Activated CD4-positive, alpha-beta T cell treated with anti-CD3 and anti-CD28 coated beads, Interleukin-10, Interleukin-2, amounts not matched to agents 100 ng/mL and 50 ng/mL, durations not matched to agents 16 hours and 8 hours (primary cell): ENCODE measurements around the gene LYPD5.
A peak's percentile ranks its signal among the peaks of the same experiment; 100 is the strongest.
"Not testable (repeated sequence)": the region's sequence is repeated elsewhere in the genome, so short reads cannot be mapped to it uniquely, and the experiment has no call there.

Source experiments
- DNase-seq: peaks from one replicate; pipeline ENCODE4 v3.0.0-alpha.2; 2020

The LYPD5 gene

GRCh38 chr19:43776286-43776685 is 26.0 kb downstream of the LYPD5 start:
- peak; percentile 72 for DNase-seq

DNA sequence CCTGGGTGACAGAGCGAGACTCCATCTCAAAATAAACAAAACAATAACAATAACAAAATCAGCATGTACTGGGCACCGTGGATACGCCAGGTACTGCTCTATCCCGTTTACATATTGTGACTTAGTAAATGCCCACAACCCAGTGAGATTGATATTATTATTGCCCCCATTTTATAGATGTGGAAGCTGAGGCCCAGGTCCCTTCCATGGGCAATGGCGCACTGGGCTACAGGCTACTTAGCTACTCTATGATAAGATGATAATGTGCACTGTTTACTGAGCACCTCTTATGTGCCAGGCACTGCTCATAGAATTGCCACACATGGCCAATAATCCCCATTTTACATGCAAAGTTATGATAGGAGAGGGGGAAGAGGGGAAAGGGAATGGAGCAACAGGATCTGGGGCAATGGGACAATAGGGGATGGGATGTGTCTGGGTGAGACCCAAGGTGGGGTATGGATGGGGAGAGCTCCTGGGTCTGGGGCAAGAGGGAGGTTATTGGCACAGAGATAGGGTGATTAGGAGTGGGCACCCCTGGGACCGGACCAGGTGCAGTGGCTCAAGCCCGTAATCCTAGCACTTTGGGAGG is 26.9 kb downstream of the LYPD5 start:
- no peak for DNase-seq

DNA sequence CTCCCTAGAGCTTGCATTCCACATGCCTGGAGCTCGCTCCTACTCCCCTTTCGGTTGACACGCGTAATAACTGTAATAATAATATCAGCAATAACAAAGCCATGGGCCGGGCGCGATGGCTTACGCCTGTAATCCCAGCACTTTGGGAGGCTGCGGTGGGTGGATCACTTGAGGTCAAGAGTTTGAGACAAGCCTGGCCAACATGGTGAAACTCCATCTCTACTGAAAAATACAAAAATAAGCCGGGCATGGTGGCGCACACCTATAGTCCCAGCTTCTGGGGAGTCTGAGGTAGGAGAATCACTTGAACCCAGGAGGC is 27.3 kb downstream of the LYPD5 start:
- not testable (repeated sequence) for DNase-seq

DNA sequence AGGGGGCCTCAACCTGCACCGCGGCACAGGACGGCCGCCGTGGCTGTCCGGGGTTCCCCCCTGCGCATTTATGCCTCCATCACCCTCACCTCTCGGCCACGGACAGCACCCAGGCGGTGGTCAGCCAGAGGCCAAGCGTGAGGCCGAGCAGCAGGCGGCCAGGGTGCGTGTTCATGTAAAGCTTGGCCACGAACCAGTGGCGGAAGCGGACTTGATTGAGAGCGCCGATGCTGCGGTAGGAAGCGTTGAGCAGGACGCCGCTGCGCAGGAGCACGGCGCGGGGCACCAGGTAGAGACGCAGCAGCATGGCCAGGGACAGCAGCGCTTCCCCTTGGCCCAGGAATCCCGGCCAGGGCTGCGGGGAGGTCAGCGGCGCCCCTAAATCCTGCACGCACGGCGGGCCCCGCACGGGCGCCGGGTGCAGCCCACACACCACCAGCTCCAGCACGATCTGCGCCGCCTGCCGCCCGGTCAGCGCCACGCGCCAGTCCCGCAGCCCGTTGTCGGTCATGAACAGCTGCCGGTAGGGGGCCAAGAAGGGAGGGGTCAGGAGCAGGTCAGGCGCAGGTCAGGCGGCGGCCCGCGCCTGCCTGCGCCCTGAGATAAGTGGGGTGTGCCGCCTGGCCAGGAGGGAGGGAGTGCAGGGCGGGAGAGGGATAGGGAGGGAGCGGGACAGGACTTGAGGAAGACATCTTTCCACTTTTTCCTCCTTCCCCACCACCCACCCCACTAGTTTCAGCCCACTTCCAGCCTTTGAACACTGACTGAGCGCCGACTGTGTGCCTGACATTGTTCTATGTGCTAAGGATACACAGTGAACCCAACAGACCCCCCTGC is 27.9 kb downstream of the LYPD5 start:
- no peak for DNase-seq

GRCh38 chr19:43773725-43774102 is 28.5 kb downstream of the LYPD5 start:
- no peak for DNase-seq

DNA sequence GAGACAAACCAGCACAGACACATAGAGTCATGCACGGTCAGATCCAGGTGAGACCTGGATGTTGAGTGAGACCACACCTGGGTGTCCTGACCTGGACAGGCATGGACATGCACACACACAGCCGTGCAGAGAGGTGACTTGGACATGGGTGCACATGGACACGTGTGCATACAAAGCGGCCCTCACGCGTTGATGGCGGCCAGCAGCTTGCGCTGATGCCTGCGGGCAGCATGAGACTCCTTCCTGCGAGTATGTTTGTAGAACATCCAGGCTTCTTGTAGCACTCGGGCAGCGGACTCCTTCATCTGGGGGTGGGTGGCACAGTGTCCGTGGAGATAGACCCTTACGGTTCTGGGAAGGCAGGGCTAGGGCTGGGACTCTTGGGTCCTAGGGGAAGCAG is 33.0 kb downstream of the LYPD5 start:
- DNase-seq: no peak

GRCh38 chr19:43768273-43769050 is 33.8 kb downstream of the LYPD5 start:
- no peak for DNase-seq

GRCh38 chr19:43767818-43768217 is 34.4 kb downstream of the LYPD5 start:
- DNase-seq: no peak

GRCh38 chr19:43767316-43767715 is 34.9 kb downstream of the LYPD5 start:
- DNase-seq: no peak

DNA sequence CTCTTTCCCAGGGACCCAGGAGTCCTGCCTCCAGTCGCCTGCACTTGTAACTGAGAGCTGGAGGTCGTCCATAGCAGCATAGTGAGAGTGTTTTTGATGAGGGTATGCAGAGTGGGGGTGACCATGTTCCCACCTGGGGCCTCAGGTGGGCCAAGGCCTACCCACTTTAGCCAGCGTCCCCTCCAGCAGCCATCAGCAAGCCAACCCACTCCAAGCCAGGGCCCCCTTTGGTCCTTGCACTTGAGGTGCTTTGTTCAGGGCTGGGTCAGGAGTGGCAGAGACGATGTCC is 35.5 kb downstream of the LYPD5 start:
- DNase-seq: no peak

- DNase-seq: peak; percentile 98
Measured at GRCh38 chr19:43765109-43765876, 37.0 kb downstream of the LYPD5 start.

DNA sequence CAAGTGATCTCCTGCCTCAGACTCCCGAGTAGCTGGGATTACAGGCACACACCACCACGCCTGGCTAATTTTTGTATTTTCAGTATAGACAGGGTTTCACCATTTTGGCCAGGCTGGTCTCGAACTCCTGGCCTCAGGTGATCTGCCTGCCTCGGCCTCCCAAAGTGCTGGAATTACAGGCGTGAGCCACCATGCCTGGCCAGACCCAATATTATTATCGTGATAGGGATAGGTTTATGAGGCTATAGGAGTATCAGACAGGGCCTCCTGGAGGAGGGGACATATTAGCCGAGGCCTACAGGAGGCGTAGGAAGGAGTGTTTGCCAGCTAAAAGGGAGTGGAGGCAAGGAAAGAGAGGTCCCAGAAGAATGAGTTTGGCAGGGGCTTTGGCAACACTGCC is 37.6 kb downstream of the LYPD5 start:
- not testable (repeated sequence) for DNase-seq

- DNase-seq: no peak
Measured at GRCh38 chr19:43763473-43763939, 38.7 kb downstream of the LYPD5 start.

DNA sequence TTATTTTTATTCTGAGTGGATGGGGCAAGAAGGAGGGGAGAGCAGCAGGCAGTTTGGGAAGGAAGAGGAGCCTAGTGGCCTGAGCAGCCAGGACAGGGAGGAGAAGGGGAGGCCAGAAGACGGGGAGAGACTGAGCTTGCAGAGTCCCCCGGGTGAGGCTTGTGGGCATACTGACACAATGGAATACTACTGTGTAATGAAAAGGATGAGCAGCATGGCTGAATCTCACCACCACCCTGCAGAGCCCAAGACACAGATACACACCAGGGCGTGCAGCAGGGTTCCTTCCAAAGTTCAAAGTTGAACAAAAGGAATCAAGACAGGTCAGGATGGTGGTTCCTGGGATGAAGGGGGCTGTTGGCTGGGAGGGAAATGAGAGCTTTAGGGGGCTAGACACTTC is 39.4 kb downstream of the LYPD5 start:
- no peak for DNase-seq

GRCh38 chr19:43760941-43761340 is 41.3 kb downstream of the LYPD5 start:
- no peak for DNase-seq

DNA sequence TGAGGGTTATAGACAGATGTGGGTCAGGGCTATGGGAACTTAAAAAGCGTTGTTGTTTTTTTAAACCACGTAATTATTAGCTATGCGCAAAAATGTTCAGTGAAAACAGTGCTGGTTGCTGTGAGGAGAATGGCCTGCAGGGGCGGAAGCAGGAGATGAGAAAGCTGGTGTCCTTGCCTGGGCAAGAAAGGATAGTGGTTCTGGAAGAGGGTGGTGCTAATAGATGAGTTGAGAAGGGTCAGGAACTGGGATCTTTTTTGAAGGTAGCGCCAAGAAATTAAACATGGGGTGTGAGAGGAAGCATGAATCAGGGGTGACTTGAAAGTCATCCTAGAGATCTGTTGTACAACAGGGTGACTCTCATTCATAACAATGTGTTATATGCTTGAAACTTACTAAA is 42.7 kb downstream of the LYPD5 start:
- no peak for DNase-seq

- DNase-seq: peak; percentile 93
Measured at GRCh38 chr19:43755256-43755801, 46.9 kb downstream of the LYPD5 start.

DNA sequence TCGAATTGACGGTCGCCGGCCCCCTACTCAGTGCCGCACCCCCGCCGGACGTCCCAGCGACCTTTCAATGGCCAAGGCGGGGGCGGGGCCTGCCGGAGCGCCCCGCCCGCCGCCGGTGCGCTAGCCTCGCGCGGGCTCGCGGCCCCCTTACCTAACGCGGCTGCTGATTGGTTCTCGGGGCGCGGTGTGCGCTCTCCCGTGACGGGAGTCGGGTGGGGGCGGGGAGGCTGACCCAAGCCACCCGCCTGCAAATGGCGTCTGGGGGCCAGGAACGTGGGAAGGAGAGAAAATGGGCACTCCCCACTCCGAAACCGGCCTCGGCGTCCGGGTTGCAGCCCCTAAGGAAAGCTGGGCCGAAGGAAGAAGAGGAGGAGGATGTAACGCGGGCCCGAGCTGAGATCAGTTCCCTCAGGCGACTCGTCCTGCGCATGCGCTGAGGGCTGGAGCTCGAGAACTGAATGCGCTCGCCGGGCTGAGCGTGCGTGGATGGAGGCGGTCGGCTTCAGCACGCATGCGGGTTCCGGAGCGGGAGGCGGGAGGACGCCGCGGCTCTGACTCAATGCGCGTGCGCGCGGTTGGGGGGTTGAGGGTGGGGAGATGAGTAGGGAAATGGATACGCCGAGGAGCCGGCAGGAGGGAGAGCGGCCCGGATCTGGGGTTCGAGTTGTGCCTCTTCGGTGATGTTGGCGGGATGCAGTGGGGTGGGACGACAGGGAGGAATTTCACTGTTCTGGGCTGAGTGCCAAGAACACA is 47.6 kb downstream of the LYPD5 start, which contains the start of gene SMG9:
TSS of gene SMG9 (minus strand) at position 460 of the 753 bp plus-strand sequence. CDS start 4,221 bp downstream, outside the sequence.
- DNase-seq: peak; percentile 99

DNA sequence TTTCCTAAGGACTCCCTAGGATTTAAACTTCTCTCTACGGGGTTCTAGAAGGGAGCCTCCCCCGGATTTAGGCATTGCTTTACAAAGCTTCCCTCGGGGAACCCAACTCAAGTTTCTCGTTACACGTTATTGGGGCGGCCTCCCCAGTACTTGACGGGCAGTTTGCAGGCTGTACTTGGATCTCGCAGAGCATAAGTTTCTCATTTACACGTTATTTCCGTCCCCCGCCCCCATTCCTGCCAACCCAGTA is 48.1 kb downstream of the LYPD5 start:
- no peak for DNase-seq

- peak; percentile 61 for DNase-seq
Measured at GRCh38 chr19:43752287-43752875, 49.9 kb downstream of the LYPD5 start.

GRCh38 chr19:43751466-43752220 is 50.6 kb downstream of the LYPD5 start:
- peak; percentile 49 for DNase-seq
